HG03135 (cell line): Measurements from ENCODE around the gene KIAA1958.
A peak's percentile ranks its signal among the peaks of the same experiment; 100 is the strongest.

ENCODE experiments used
- ATAC-seq: cut with Tn5 transposase; IDR thresholded peaks from one replicate; pipeline ENCODE4 v1.9.1; 2021; ENCODE audit warnings: mild to moderate bottlenecking, moderate library complexity; ENCODE audit not compliant: unreplicated experiment

The KIAA1958 gene

DNA sequence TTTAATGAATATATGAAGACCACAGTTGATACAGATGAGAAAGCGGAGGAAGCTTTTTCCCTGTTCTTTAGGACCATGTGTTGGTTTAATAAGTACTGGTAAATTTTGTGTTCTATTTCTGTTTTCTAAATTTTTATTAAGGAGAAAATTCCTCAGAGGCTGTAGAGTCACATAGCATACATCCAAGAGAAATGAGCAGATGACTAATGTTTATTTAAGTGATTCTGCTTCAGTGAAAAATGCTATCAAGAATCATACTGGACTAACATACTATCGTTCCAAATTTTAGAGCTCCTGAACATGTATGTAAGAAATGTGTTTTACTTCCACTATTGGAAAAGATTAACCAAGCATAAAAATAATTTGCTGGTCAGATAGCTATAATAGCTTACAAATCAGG lies 115.0 kb downstream of the KIAA1958 start:
- no peak for ATAC-seq

DNA sequence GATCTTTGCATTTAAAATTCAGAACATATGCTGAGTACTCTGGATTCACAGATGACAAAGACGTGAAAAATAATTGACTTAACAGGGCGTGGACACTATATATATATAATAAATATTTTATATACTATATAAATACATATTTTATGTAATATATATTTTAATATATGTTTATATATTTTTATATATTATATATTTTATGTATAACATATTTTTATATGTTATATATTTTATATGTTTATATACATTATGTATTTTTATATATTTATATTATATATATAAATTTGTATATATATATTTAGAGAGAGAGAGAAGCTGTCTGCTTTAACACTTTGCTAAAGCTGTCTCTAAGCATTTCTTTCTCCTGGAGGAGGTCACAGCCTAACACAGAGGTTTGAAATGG lies 118.2 kb downstream of the KIAA1958 start:
- no peak for ATAC-seq

GRCh38 chr9:112605518-112605917 lies 118.9 kb downstream of the KIAA1958 start:
- ATAC-seq, result peak; percentile 88

DNA sequence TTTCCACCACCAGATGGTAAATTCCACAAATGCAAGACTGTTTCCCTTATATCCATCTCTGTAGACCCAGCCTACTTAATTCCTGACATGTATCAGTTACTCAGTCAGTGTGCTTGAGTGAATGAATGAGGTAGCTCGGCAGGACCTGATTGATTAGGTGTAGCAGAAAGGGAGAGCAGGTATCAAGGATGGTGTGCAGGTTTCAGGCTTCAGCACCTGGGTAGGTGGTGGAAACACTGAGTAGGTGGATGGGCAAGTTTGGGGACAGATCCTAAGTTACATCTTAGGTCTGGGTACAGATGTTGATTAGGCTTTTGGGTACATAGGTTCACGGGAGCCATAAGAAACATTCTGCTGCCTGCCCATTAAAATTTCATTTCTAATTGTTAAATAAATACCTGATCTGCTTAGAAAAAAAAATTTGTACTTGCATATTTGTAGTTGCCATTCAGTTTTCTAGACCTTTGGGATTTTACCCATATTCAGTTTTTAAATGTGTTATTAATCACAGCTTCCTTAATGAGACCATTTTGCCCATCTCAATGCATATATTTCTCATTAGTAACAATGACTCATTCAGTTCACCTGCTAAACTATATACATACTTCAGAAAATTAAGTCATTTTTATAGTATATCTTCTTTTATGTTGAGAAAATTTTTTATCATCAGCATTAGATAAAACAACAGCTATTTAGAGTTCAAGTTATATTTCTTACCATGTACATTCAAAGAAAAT lies 119.5 kb downstream of the KIAA1958 start:
- peak; percentile 21 for ATAC-seq

- ATAC-seq, result no peak
Measured at GRCh38 chr9:112608851-112609250, 122.2 kb downstream of the KIAA1958 start.

DNA sequence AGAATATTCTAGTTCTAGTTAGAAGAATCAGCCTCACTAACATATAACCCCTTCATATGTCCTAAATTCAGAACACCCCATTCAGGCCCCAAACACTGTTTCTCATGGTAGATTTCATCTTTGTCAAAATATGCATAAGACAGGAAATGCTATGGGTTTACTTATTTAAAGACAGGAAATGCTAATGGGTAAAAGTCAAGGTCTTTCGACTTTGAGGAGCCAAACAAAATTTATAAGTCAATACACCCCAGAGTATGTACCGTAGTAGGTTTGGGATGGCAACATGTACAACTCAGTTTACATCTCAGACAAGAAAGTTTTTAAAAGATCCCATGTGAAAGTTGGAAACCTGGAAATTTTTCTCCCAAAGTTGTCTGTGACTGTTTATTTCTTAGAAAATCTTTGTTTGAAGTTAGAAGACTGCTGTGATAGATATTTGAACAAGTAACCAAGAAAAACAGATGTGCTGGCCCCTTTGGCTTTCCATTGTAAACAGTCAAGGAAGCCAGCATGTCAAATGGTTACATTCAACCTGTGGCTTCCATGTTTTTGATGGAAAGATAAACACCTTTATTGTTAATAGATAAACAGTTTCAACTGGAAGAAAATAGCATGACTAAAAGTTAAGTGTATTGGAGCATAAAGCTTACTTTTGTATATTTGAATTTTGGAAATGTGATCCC lies 129.1 kb downstream of the KIAA1958 start:
- no peak for ATAC-seq

- ATAC-seq, result no peak
Measured at GRCh38 chr9:112617371-112617770, 130.7 kb downstream of the KIAA1958 start.

- no peak for ATAC-seq
Measured at GRCh38 chr9:112618385-112619009, 131.9 kb downstream of the KIAA1958 start.

DNA sequence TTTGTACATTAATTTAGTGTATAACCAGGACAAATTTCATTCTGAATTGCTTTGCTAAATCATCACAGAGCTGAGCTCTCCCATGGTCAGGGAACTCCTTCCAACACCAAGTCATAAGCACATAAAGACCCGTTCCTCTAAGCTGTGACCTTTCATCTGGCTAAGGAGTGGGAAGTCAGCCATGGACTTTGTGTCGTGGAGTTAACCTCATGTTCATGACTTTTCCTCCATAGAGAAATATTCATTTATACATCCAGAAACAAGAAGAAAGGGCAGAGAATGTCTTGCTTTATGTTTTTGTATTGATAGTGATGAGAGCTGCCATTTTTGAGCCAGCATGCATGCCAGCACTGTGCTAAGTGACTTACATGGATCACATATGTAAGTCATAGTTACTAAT lies 133.8 kb downstream of the KIAA1958 start:
- ATAC-seq, result no peak

GRCh38 chr9:112621018-112621655 lies 134.5 kb downstream of the KIAA1958 start:
- no peak for ATAC-seq

DNA sequence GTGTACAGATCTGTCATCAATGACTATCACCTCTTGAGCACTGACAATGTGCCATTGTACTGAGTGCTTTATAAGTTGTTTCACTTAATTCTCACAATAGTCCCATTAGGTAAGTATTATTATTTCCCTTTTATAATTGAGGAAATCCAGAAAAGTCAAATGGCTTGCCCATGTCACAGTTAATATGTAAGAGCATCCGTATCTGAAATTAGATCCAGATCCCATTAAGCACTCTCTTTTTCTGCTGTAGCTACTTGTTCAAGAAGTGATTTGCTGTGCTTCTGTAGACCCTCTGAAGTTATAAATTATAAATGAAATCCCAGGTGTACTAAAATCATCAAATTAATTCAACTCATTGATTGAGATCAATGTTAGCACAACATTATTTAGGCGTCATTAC lies 136.6 kb downstream of the KIAA1958 start:
- ATAC-seq, result no peak

GRCh38 chr9:112624711-112625707 lies 138.4 kb downstream of the KIAA1958 start:
- ATAC-seq, result no peak

- ATAC-seq, result no peak
Measured at GRCh38 chr9:112629671-112630485, 143.3 kb downstream of the KIAA1958 start.

DNA sequence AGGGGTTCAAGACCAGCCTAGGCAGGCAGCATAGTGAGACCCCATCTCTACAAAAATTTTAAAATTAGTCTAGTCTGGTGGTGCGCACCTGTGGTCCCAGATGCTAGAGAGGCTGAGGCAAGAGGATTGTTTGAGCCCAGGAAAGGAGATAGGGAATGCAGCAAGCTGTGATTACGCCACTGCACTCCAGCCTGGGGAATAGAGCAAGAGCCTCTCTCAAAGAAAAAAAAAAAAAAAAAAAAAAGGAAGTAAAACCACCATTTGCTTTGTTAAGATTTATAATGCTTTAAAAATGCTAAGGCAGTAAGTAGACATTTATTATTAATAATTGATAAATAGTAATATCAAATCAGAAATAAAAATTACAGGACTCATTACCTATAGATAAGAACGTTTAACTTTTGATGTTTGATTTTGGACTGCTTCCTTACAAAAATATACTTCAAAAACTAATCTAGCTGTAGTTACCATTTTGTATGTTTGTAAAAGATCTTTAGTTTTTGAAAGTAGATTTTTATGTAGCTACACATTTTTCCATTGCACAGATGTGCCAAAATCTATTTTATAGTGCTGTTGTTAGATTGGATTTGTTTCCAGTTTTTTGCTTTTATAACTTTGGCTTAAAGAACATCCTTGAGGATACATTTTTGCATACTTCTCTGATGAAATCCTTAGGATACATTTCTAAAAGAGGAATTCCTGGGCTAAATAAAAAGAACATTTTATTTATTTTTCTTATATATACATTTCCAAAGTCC lies 144.9 kb downstream of the KIAA1958 start:
- no peak for ATAC-seq

GRCh38 chr9:112640311-112640710 lies 153.7 kb downstream of the KIAA1958 start:
- no peak for ATAC-seq

DNA sequence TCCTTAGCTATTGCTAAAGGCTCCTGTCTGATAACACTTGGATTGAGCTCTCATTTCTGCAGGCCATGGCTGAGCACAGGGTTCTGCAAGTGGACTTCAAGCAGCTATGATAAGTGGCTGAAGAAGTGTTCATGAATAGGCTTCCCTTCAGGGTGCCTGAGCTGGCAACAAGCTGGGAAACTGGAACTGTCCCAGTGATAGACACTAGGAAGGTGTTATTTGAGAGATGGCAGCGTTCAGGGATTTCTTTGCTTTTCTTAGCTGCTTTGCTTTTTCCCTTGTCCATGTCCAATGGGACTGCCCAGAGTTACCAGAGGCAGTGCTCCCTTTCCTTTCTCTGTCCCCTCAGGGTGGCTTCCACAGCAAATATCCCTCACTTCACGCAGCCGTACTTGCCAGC lies 155.5 kb downstream of the KIAA1958 start:
- ATAC-seq, result no peak

- no peak for ATAC-seq
Measured at GRCh38 chr9:112647596-112647995, 161.0 kb downstream of the KIAA1958 start.

- ATAC-seq, result no peak
Measured at GRCh38 chr9:112648624-112649023, 162.0 kb downstream of the KIAA1958 start.

DNA sequence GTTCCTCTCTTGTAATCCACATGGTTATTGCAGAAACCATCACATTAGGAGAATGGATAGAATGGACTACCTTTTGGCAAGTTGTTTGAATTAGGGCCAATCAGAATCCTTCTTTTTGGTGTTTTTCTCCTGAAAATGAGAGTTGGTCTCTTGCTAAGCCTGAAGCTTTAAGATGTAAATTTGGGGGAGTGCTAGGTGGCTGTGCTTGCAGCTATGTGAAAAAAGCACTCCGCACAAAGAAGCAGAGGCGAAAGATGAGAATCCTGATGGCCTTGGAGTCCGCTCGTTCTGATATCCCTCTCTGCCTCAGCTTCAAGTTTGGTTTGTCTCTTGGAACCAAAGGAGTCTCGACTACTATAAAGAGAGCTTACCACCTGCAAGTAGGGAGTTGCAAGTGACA lies 167.7 kb downstream of the KIAA1958 start:
- no peak for ATAC-seq
